ENCODE data around the gene ZBTB18.
"Not testable (repeated sequence)": the region's sequence is repeated elsewhere in the genome, so short reads cannot be mapped to it uniquely, and the experiment has no call there.

The ZBTB18 gene

GRCh38 chr1:244042293-244042692 lies 8.8 kb upstream of the ZBTB18 start:
- DNase-seq = no peak

- DNase-seq = no peak
Observed at GRCh38 chr1:244044423-244044822, 6.7 kb upstream of the ZBTB18 start.

- not testable (repeated sequence) for DNase-seq
Observed at GRCh38 chr1:244046254-244046653, 4.8 kb upstream of the ZBTB18 start.

- DNase-seq = no peak
Observed at GRCh38 chr1:244046907-244047611, 4.0 kb upstream of the ZBTB18 start.

- no peak for DNase-seq
Observed at GRCh38 chr1:244047621-244048255, 3.3 kb upstream of the ZBTB18 start.

- DNase-seq = peak; percentile 92
Observed at GRCh38 chr1:244048256-244049161, 2.6 kb upstream of the ZBTB18 start.

- peak; percentile 40 for DNase-seq
Observed at GRCh38 chr1:244049162-244050013, 1.7 kb upstream of the ZBTB18 start.

GRCh38 chr1:244050014-244050834 lies 859 bp upstream of the ZBTB18 start:
- DNase-seq = no peak

- no peak for DNase-seq
Observed at GRCh38 chr1:244052016-244052727, 1.1 kb downstream of the ZBTB18 start.

GRCh38 chr1:244052728-244053312 lies 1.7 kb downstream of the ZBTB18 start:
- no peak for DNase-seq

GRCh38 chr1:244053831-244054230 lies 2.7 kb downstream of the ZBTB18 start:
- DNase-seq = no peak

- DNase-seq = no peak
Observed at GRCh38 chr1:244054247-244054923, 3.3 kb downstream of the ZBTB18 start.

GRCh38 chr1:244054924-244055263 lies 3.8 kb downstream of the ZBTB18 start:
- no peak for DNase-seq

GRCh38 chr1:244056577-244056976 lies 5.5 kb downstream of the ZBTB18 start:
- no peak for DNase-seq

- DNase-seq = no peak
Observed at GRCh38 chr1:244057474-244058385, 6.6 kb downstream of the ZBTB18 start.

- no peak for DNase-seq
Observed at GRCh38 chr1:244060117-244060516, 9.0 kb downstream of the ZBTB18 start.

GRCh38 chr1:244060686-244061085 lies 9.6 kb downstream of the ZBTB18 start:
- no peak for DNase-seq

- DNase-seq = no peak
Observed at GRCh38 chr1:244062156-244062725, 11.2 kb downstream of the ZBTB18 start.

GRCh38 chr1:244063498-244063897 lies 12.4 kb downstream of the ZBTB18 start:
- DNase-seq = no peak

All from T-helper 9 cell (primary cell).